HUES64 (cell line): Measurements from ENCODE around the gene ANO8.
"Not testable (repeated sequence)": the region's sequence is repeated elsewhere in the genome, so short reads cannot be mapped to it uniquely, and the experiment has no call there.

ENCODE experiments used
- H3K27ac ChIP-seq: 2 replicates; pipeline ENCODE4 v1.7.0; 2013; ENCODE audit warnings: low read depth, low read length, inconsistent platforms
- H3K27me3 ChIP-seq: 2 replicates; pipeline ENCODE4 v1.6.1; 2013; ENCODE audit warnings: mild to moderate bottlenecking, low read length; ENCODE audit not compliant: insufficient read depth
- H3K36me3 ChIP-seq: 2 replicates; pipeline ENCODE4 v1.6.1; 2013; ENCODE audit warnings: mild to moderate bottlenecking, low read length; ENCODE audit not compliant: insufficient read depth
- H3K4me1 ChIP-seq: 2 replicates; pipeline ENCODE4 v1.6.1; 2013; ENCODE audit warnings: mild to moderate bottlenecking, low read length, moderate library complexity; ENCODE audit not compliant: insufficient read depth
- H3K4me3 ChIP-seq: 2 replicates; pipeline ENCODE4 v1.5.1; 2013; ENCODE audit warnings: mild to moderate bottlenecking, low read length, moderate library complexity
- H3K9ac ChIP-seq: 2 replicates; pipeline ENCODE4 v1.6.1; 2013; ENCODE audit warnings: mild to moderate bottlenecking, low read depth, low read length
- H3K9me3 ChIP-seq: 2 replicates; pipeline ENCODE4 v1.6.1; 2013; ENCODE audit warnings: low read depth, low read length; ENCODE audit not compliant: insufficient read depth
- WGBS: fragments of 150-250, 120-280 bp; methylation state at CpG from one replicate; pipeline ENCODE4 v1.1.7; 2013; ENCODE audit warnings: missing lambda C conversion rate; 5-methylcytosine and 5-hydroxymethylcytosine counted together

ANO8 gene

DNA sequence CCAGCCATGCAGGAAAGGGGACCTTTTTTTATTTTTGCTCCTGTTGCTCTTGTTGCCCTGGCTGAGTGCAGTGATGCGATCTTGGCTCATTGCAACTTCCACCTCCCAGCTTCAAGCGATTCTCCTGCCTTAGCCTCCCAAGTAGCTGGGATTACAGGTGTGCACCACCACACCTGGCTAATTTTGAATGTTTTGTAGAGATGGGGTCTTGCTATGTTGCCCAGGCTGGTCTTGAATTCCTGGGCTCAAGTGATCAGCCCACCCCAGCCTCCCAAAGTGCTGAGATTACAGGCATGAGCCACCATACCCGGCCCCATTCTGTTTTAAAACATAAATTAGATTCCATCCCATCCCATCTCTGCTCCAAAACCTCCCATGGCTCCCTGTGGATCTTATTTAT lies 59.8 kb downstream of the ANO8 start:
- not testable (repeated sequence) for H3K27me3 ChIP-seq, H3K4me1 ChIP-seq, H3K9ac ChIP-seq, H3K9me3 ChIP-seq, H3K27ac ChIP-seq, H3K4me3 ChIP-seq
- WGBS = 91% methylated on average over 3 of the region's 3 CpGs
- peaks cover 79% of the 10 kb centered on the region for H3K36me3 ChIP-seq
